Activated CD4-positive, alpha-beta T cell treated with anti-CD3 and anti-CD28 coated beads, Interleukin-2, amount 10 ng/mL, durations not matched to agents 7 days and 5 days (primary cell): Measurements from ENCODE around the gene HSPBP1. TPM values are rescaled to one million over a fixed set of nuclear protein-coding genes. Genes with fewer than 3 reads are reported as not detected.
A peak's percentile ranks its signal among the peaks of the same experiment; 100 is the strongest.

Experiments
- CTCF ChIA-PET: fragments of 350-600 bp; sonication (Branson Sonifier 250); formaldehyde crosslinking; loops from one replicate; lab custom pipeline; 2021; ENCODE audit warnings: antibody characterized with exemption; lab: Charles Lee
- POLR2A ChIA-PET: fragments of 350-600 bp; sonication (Branson Sonifier 250); formaldehyde crosslinking; loops from one replicate; lab custom pipeline; 2021; ENCODE audit warnings: antibody characterized with exemption; lab: Charles Lee
- DNase-seq: peaks from one replicate; pipeline ENCODE4 v3.0.0-alpha.2; 2020
- H3K27ac Mint-ChIP-seq: one replicate; pipeline ENCODE4 v1.8.0; 2021; ENCODE audit warnings: mild to moderate bottlenecking, moderate library complexity, mixed read lengths
- H3K27me3 Mint-ChIP-seq: one replicate; pipeline ENCODE4 v1.8.0; 2021; ENCODE audit warnings: mixed read lengths
- H3K36me3 Mint-ChIP-seq: one replicate; pipeline ENCODE4 v1.8.0; 2021; ENCODE audit warnings: low read depth, mixed read lengths
- H3K4me1 Mint-ChIP-seq: one replicate; pipeline ENCODE4 v1.8.0; 2021; ENCODE audit warnings: mixed read lengths
- H3K4me3 Mint-ChIP-seq: one replicate; pipeline ENCODE4 v1.8.0; 2021; ENCODE audit warnings: mild to moderate bottlenecking, moderate library complexity, mixed read lengths
- H3K9me3 Mint-ChIP-seq: one replicate; pipeline ENCODE4 v1.8.0; 2021; ENCODE audit warnings: mixed read lengths
- total RNA-seq, 2 experiments: library from RNA; stranded (reverse); gene quantifications; one replicate each; pipeline ENCODE4 v1.2.3, GENCODE V29; 2021

The HSPBP1 gene
- total RNA-seq, 2 experiments from 2014 or later, result 23.1 to 26.9 TPM

- peaks cover 9% of the 10 kb centered on the region for H3K36me3 Mint-ChIP-seq
- ChIA-PET CTCF (interaction anchor here (1.1 to 1.5 kb wide), 3 partner anchors 10 to 353 kb away, joined by 3 to 5 read pairs (median 5); no protein-coding TSS in a partner anchor), POLR2A (no interaction called here)
- H3K27ac Mint-ChIP-seq, result peak overlapping the region; percentile 98
- DNase-seq, result no peak
- H3K9me3 Mint-ChIP-seq, result no peaks in the 10 kb centered on the region
- H3K27me3 Mint-ChIP-seq, result peaks cover 9% of the 10 kb centered on the region
- peaks cover 50% of the 10 kb centered on the region for H3K4me1 Mint-ChIP-seq
- H3K4me3 Mint-ChIP-seq, result peak overlapping the region; percentile 99
Observed at GRCh38 chr19:55279340-55279739, 570 bp downstream of the HSPBP1 start.

- CTCF ChIA-PET, result interaction anchor here (0.8 to 1.7 kb wide), 3 partner anchors 16 to 354 kb away, joined by 4 to 5 read pairs (median 4); partner anchors contain the start of gene PPP6R1
- H3K4me3 Mint-ChIP-seq, result peak overlapping the region; percentile 99
- peaks cover 8% of the 10 kb centered on the region for H3K27me3 Mint-ChIP-seq
- DNase-seq, result no peak
- peaks cover 11% of the 10 kb centered on the region for H3K36me3 Mint-ChIP-seq
- peaks cover 49% of the 10 kb centered on the region for H3K4me1 Mint-ChIP-seq
- H3K9me3 Mint-ChIP-seq, result no peaks in the 10 kb centered on the region
- H3K27ac Mint-ChIP-seq, result peak overlapping the region; percentile 66
- POLR2A ChIA-PET, result interaction anchor here (0.6 kb wide), 1 partner anchor 49 kb away, joined by 4 read pairs; no protein-coding TSS in a partner anchor
Observed at GRCh38 chr19:55278391-55279135, 1.3 kb downstream of the HSPBP1 start.

GRCh38 chr19:55277494-55277893, 2.4 kb downstream of the HSPBP1 start:
- DNase-seq, result no peak
- CTCF ChIA-PET, result interaction anchor here (0.6 to 1.7 kb wide), 5 partner anchors 10 to 1048 kb away, joined by 3 to 4 read pairs (median 4); partner anchors contain the start of gene PPP6R1
- POLR2A ChIA-PET, result interaction anchor here (0.6 kb wide), 1 partner anchor 122 kb away, joined by 3 read pairs; no protein-coding TSS in a partner anchor
- Mint-ChIP-seq H3K4me1 (peaks cover 45% of the 10 kb centered on the region), H3K36me3 (peaks cover 11% of the 10 kb centered on the region), H3K4me3 (no peak overlapping the region), H3K9me3 (no peaks in the 10 kb centered on the region), H3K27ac (peak overlapping the region; percentile 91), H3K27me3 (no peaks in the 10 kb centered on the region)

- peaks cover 16% of the 10 kb centered on the region for H3K36me3 Mint-ChIP-seq
- POLR2A ChIA-PET, result interaction anchor here (0.6 kb wide), 1 partner anchor 123 kb away, joined by 3 read pairs; no protein-coding TSS in a partner anchor
- CTCF ChIA-PET, result interaction anchor here (1.2 to 1.7 kb wide), 4 partner anchors 10 to 17 kb away, joined by 3 to 4 read pairs (median 4); partner anchors contain the start of gene PPP6R1
- H3K4me3 Mint-ChIP-seq, result peak overlapping the region; percentile 22
- DNase-seq, result no peak
- peaks cover 45% of the 10 kb centered on the region for H3K4me1 Mint-ChIP-seq
- no peaks in the 10 kb centered on the region for H3K27me3 Mint-ChIP-seq
- H3K27ac Mint-ChIP-seq, result peak overlapping the region; percentile 91
- H3K9me3 Mint-ChIP-seq, result no peaks in the 10 kb centered on the region
Observed at GRCh38 chr19:55276720-55277430, 3.0 kb downstream of the HSPBP1 start.

GRCh38 chr19:55275851-55276719, 3.8 kb downstream of the HSPBP1 start:
- POLR2A ChIA-PET, result no interaction called here

GRCh38 chr19:55273978-55274707, 5.8 kb downstream of the HSPBP1 start:
- no peak overlapping the region for H3K27ac Mint-ChIP-seq
- CTCF ChIA-PET, result no interaction called here
- H3K36me3 Mint-ChIP-seq, result peaks cover 22% of the 10 kb centered on the region
- no peaks in the 10 kb centered on the region for H3K27me3 Mint-ChIP-seq
- peaks cover 27% of the 10 kb centered on the region for H3K4me1 Mint-ChIP-seq
- POLR2A ChIA-PET, result no interaction called here
- DNase-seq, result no peak
- H3K4me3 Mint-ChIP-seq, result no peak overlapping the region
- H3K9me3 Mint-ChIP-seq, result no peaks in the 10 kb centered on the region

More at GRCh38 chr19:55275851-55276719, 3.8 kb downstream of the HSPBP1 start:
- Mint-ChIP-seq H3K27ac (peak overlapping the region; percentile 91), H3K9me3 (no peaks in the 10 kb centered on the region), H3K36me3 (peaks cover 16% of the 10 kb centered on the region), H3K27me3 (no peaks in the 10 kb centered on the region), H3K4me1 (peaks cover 41% of the 10 kb centered on the region), H3K4me3 (peak overlapping the region; percentile 22)
- DNase-seq, result no peak
- CTCF ChIA-PET, result interaction anchor here (1.2 to 1.6 kb wide), 3 partner anchors 9 to 16 kb away, joined by 3 to 4 read pairs (median 4); no protein-coding TSS in a partner anchor

- Mint-ChIP-seq H3K36me3 (peaks cover 21% of the 10 kb centered on the region), H3K4me3 (no peak overlapping the region), H3K4me1 (peaks cover 15% of the 10 kb centered on the region), H3K27me3 (no peaks in the 10 kb centered on the region), H3K9me3 (no peaks in the 10 kb centered on the region), H3K27ac (no peak overlapping the region)
- ChIA-PET CTCF (interaction anchor here (0.6 kb wide), 1 partner anchor 18 kb away, joined by 3 read pairs; no protein-coding TSS in a partner anchor), POLR2A (no interaction called here)
- no peak for DNase-seq
Observed at GRCh38 chr19:55272142-55272541, 7.8 kb downstream of the HSPBP1 start.

- ChIA-PET CTCF (interaction anchor here (1.0 to 1.4 kb wide), 2 partner anchors 9 to 10 kb away, joined by 3 to 5 read pairs; partner anchors contain the start of gene HSPBP1), POLR2A (no interaction called here)
- no peak overlapping the region for H3K27ac Mint-ChIP-seq
- peaks cover 7% of the 10 kb centered on the region for H3K9me3 Mint-ChIP-seq
- no peak overlapping the region for H3K4me3 Mint-ChIP-seq
- H3K27me3 Mint-ChIP-seq, result no peaks in the 10 kb centered on the region
- H3K4me1 Mint-ChIP-seq, result peaks cover 3% of the 10 kb centered on the region
- H3K36me3 Mint-ChIP-seq, result peaks cover 22% of the 10 kb centered on the region
- DNase-seq, result no peak
Observed at GRCh38 chr19:55270172-55270942, 9.6 kb downstream of the HSPBP1 start.

GRCh38 chr19:55269299-55269698, 10.6 kb downstream of the HSPBP1 start:
- H3K27me3 Mint-ChIP-seq, result no peaks in the 10 kb centered on the region
- no peak overlapping the region for H3K4me3 Mint-ChIP-seq
- ChIA-PET CTCF (interaction anchor here (1.3 to 1.4 kb wide), 2 partner anchors 10 to 69 kb away, joined by 4 to 5 read pairs; partner anchors contain the start of gene HSPBP1), POLR2A (no interaction called here)
- H3K27ac Mint-ChIP-seq, result no peak overlapping the region
- H3K36me3 Mint-ChIP-seq, result peaks cover 22% of the 10 kb centered on the region
- no peak for DNase-seq
- peaks cover 7% of the 10 kb centered on the region for H3K9me3 Mint-ChIP-seq
- peaks cover 3% of the 10 kb centered on the region for H3K4me1 Mint-ChIP-seq

- ChIA-PET POLR2A (no interaction called here), CTCF (interaction anchor here (0.6 to 1.2 kb wide), 2 partner anchors 10 to 22 kb away, joined by 3 to 4 read pairs; no protein-coding TSS in a partner anchor)
- Mint-ChIP-seq H3K36me3 (peaks cover 19% of the 10 kb centered on the region), H3K4me1 (peaks cover 3% of the 10 kb centered on the region), H3K4me3 (no peak overlapping the region), H3K27ac (no peak overlapping the region), H3K9me3 (peaks cover 7% of the 10 kb centered on the region), H3K27me3 (no peaks in the 10 kb centered on the region)
- DNase-seq, result no peak
Observed at GRCh38 chr19:55266840-55267239, 13.1 kb downstream of the HSPBP1 start.

GRCh38 chr19:55266404-55266803, 13.5 kb downstream of the HSPBP1 start:
- Mint-ChIP-seq H3K36me3 (peaks cover 19% of the 10 kb centered on the region), H3K9me3 (peaks cover 7% of the 10 kb centered on the region), H3K4me3 (no peak overlapping the region), H3K27ac (no peak overlapping the region), H3K27me3 (no peaks in the 10 kb centered on the region), H3K4me1 (peaks cover 3% of the 10 kb centered on the region)
- CTCF ChIA-PET, result no interaction called here
- no peak for DNase-seq
- POLR2A ChIA-PET, result no interaction called here
